CD4-positive, alpha-beta T cell treated with Interleukin-4 for 4 hours (primary cell): ENCODE results near the gene SPACDR.
"Not testable (repeated sequence)": the region's sequence is repeated elsewhere in the genome, so short reads cannot be mapped to it uniquely, and the experiment has no call there.

Experiments used
- DNase-seq: peaks from one replicate; pipeline ENCODE4 v3.0.0-alpha.2; 2020

SPACDR gene

GRCh38 chr7:100464210-100464660, at the start of gene SPACDR:
SPACDR (minus strand) TSS chr7:100464260; CDS start chr7:100464025, 235 bp downstream.
- DNase-seq = no peak

GRCh38 chr7:100513212-100513810, 49.3 kb upstream of the SPACDR start:
- DNase-seq = no peak

GRCh38 chr7:100510437-100511239, 46.6 kb upstream of the SPACDR start:
- no peak for DNase-seq

- no peak for DNase-seq
These were observed 45.2 kb upstream of the SPACDR start for GRCh38 chr7:100509231-100509630.

- DNase-seq = no peak
These were observed 42.4 kb upstream of the SPACDR start for GRCh38 chr7:100506356-100506923.

- DNase-seq = no peak
These were observed 41.0 kb upstream of the SPACDR start for GRCh38 chr7:100504887-100505611.

- DNase-seq = not testable (repeated sequence)
These were observed 40.0 kb upstream of the SPACDR start for GRCh38 chr7:100504031-100504430.

GRCh38 chr7:100500743-100501142, 36.7 kb upstream of the SPACDR start:
- not testable (repeated sequence) for DNase-seq

- no peak for DNase-seq
These were observed 32.4 kb upstream of the SPACDR start for GRCh38 chr7:100496509-100496908.

GRCh38 chr7:100493476-100494264, 29.6 kb upstream of the SPACDR start:
- DNase-seq = peak; percentile 33

- no peak for DNase-seq
These were observed 28.8 kb upstream of the SPACDR start for GRCh38 chr7:100492738-100493475.

GRCh38 chr7:100491192-100491578, 27.1 kb upstream of the SPACDR start:
- DNase-seq = no peak

- no peak for DNase-seq
These were observed 26.6 kb upstream of the SPACDR start for GRCh38 chr7:100490483-100491191.

GRCh38 chr7:100489824-100490223, 25.8 kb upstream of the SPACDR start:
- peak; percentile 65 for DNase-seq

GRCh38 chr7:100489121-100489520, 25.1 kb upstream of the SPACDR start:
- no peak for DNase-seq

- DNase-seq = no peak
These were observed 24.5 kb upstream of the SPACDR start for GRCh38 chr7:100488333-100489095.

GRCh38 chr7:100486753-100487446, 22.8 kb upstream of the SPACDR start:
- no peak for DNase-seq

- DNase-seq = no peak
These were observed 22.1 kb upstream of the SPACDR start for GRCh38 chr7:100486111-100486636.

GRCh38 chr7:100485471-100485876, 21.4 kb upstream of the SPACDR start:
- no peak for DNase-seq
